ENCODE measurements around the gene FNTB.
A peak's percentile ranks its signal among the peaks of the same experiment; 100 is the strongest.

Gene FNTB

GRCh38 chr14:64971943-64972791, 14.5 kb upstream of the FNTB start, which contains the start of gene RAB15:
Gene RAB15, minus strand, starts transcription at chr14:64972336. Its CDS starts 260 bp downstream, at chr14:64972076.
- Mint-ChIP-seq H3K9me3 (no peaks in the 10 kb centered on the region), H3K4me1 (peaks cover 17% of the 10 kb centered on the region), H3K27me3 (no peaks in the 10 kb centered on the region), H3K36me3 (ENCODE audit: insufficient read depth) (peaks cover 6% of the 10 kb centered on the region), H3K4me3 (peak within 1 kb of the TSS; percentile 85), H3K27ac (ENCODE audit: low read depth) (peak within 1 kb of the TSS; percentile 71)
- ATAC-seq (replicated peaks; ENCODE audit: extremely low read depth, poor library complexity, severe bottlenecking) (peak; percentile 53), DNase-seq (ENCODE audit: low spot score in 2 of 2) (no peak)

GRCh38 chr14:64973026-64973442, 13.7 kb upstream of the FNTB start:
- DNase-seq (ENCODE audit: low spot score in 2 of 2) (no peak), ATAC-seq (replicated peaks; ENCODE audit: extremely low read depth, poor library complexity, severe bottlenecking) (no peak)
- peak overlapping the region; percentile 85 for H3K4me3 Mint-ChIP-seq
- no peaks in the 10 kb centered on the region for H3K27me3 Mint-ChIP-seq
- no peaks in the 10 kb centered on the region for H3K9me3 Mint-ChIP-seq
- peaks cover 14% of the 10 kb centered on the region for H3K4me1 Mint-ChIP-seq
- peak overlapping the region; percentile 71 for H3K27ac Mint-ChIP-seq (ENCODE audit: low read depth)
- peaks cover 6% of the 10 kb centered on the region for H3K36me3 Mint-ChIP-seq (ENCODE audit: insufficient read depth)

GRCh38 chr14:64973826-64974225, 12.9 kb upstream of the FNTB start:
- H3K27me3 Mint-ChIP-seq, result no peaks in the 10 kb centered on the region
- no peak for ATAC-seq (replicated peaks; ENCODE audit: extremely low read depth, poor library complexity, severe bottlenecking)
- no peaks in the 10 kb centered on the region for H3K9me3 Mint-ChIP-seq
- H3K4me1 Mint-ChIP-seq, result peaks cover 9% of the 10 kb centered on the region
- H3K36me3 Mint-ChIP-seq (ENCODE audit: insufficient read depth), result peaks cover 6% of the 10 kb centered on the region
- H3K4me3 Mint-ChIP-seq, result no peak overlapping the region
- H3K27ac Mint-ChIP-seq (ENCODE audit: low read depth), result no peak overlapping the region
- DNase-seq (ENCODE audit: low spot score in 2 of 2), result no peak

- H3K27ac Mint-ChIP-seq (ENCODE audit: low read depth), result no peak overlapping the region
- no peaks in the 10 kb centered on the region for H3K27me3 Mint-ChIP-seq
- ATAC-seq (replicated peaks; ENCODE audit: extremely low read depth, poor library complexity, severe bottlenecking) (no peak), DNase-seq (ENCODE audit: low spot score in 2 of 2) (no peak)
- H3K4me3 Mint-ChIP-seq, result no peak overlapping the region
- H3K4me1 Mint-ChIP-seq, result peaks cover 9% of the 10 kb centered on the region
- H3K9me3 Mint-ChIP-seq, result no peaks in the 10 kb centered on the region
- peaks cover 6% of the 10 kb centered on the region for H3K36me3 Mint-ChIP-seq (ENCODE audit: insufficient read depth)
Observed at GRCh38 chr14:64974563-64974962, 12.1 kb upstream of the FNTB start.

GRCh38 chr14:64979336-64980074, 7.2 kb upstream of the FNTB start:
- H3K36me3 Mint-ChIP-seq (ENCODE audit: insufficient read depth), result peaks cover 4% of the 10 kb centered on the region
- H3K27me3 Mint-ChIP-seq, result peaks cover 9% of the 10 kb centered on the region
- H3K4me1 Mint-ChIP-seq, result peaks cover 11% of the 10 kb centered on the region
- no peak overlapping the region for H3K4me3 Mint-ChIP-seq
- H3K27ac Mint-ChIP-seq (ENCODE audit: low read depth), result no peak overlapping the region
- ATAC-seq (replicated peaks; ENCODE audit: extremely low read depth, poor library complexity, severe bottlenecking), result no peak
- H3K9me3 Mint-ChIP-seq, result no peaks in the 10 kb centered on the region
- no peak for DNase-seq (ENCODE audit: low spot score in 2 of 2)

GRCh38 chr14:64983439-64984310, 3.0 kb upstream of the FNTB start:
- H3K4me3 Mint-ChIP-seq, result peak overlapping the region; percentile 36

GRCh38 chr14:64987438-64987767, 708 bp downstream of the FNTB start:
- peaks cover 7% of the 10 kb centered on the region for H3K27me3 Mint-ChIP-seq
- DNase-seq (ENCODE audit: low spot score in 2 of 2), result no peak
- ATAC-seq (replicated peaks; ENCODE audit: extremely low read depth, poor library complexity, severe bottlenecking), result no peak
- no peaks in the 10 kb centered on the region for H3K9me3 Mint-ChIP-seq
- H3K4me1 Mint-ChIP-seq, result peaks cover 40% of the 10 kb centered on the region
- H3K4me3 Mint-ChIP-seq, result peak overlapping the region; percentile 90
- H3K27ac Mint-ChIP-seq (ENCODE audit: low read depth), result peak overlapping the region; percentile 86
- peaks cover 4% of the 10 kb centered on the region for H3K36me3 Mint-ChIP-seq (ENCODE audit: insufficient read depth)

More at GRCh38 chr14:64983439-64984310, 3.0 kb upstream of the FNTB start:
- DNase-seq (ENCODE audit: low spot score in 2 of 2) (no peak), ATAC-seq (replicated peaks; ENCODE audit: extremely low read depth, poor library complexity, severe bottlenecking) (no peak)
- H3K27me3 Mint-ChIP-seq, result peaks cover 9% of the 10 kb centered on the region
- peaks cover 22% of the 10 kb centered on the region for H3K4me1 Mint-ChIP-seq
- H3K9me3 Mint-ChIP-seq, result no peaks in the 10 kb centered on the region
- peaks cover 5% of the 10 kb centered on the region for H3K36me3 Mint-ChIP-seq (ENCODE audit: insufficient read depth)
- H3K27ac Mint-ChIP-seq (ENCODE audit: low read depth), result no peak overlapping the region

GRCh38 chr14:64990296-64990695, 3.6 kb downstream of the FNTB start:
- Mint-ChIP-seq H3K36me3 (ENCODE audit: insufficient read depth) (peaks cover 4% of the 10 kb centered on the region), H3K27me3 (no peaks in the 10 kb centered on the region), H3K4me3 (peak overlapping the region; percentile 10), H3K4me1 (peaks cover 34% of the 10 kb centered on the region), H3K27ac (ENCODE audit: low read depth) (no peak overlapping the region), H3K9me3 (no peaks in the 10 kb centered on the region)
- no peak for DNase-seq (ENCODE audit: low spot score in 2 of 2)
- no peak for ATAC-seq (replicated peaks; ENCODE audit: extremely low read depth, poor library complexity, severe bottlenecking)

GRCh38 chr14:64990939-64991338, 4.2 kb downstream of the FNTB start:
- peak overlapping the region; percentile 10 for H3K4me3 Mint-ChIP-seq
- no peaks in the 10 kb centered on the region for H3K27me3 Mint-ChIP-seq
- H3K36me3 Mint-ChIP-seq (ENCODE audit: insufficient read depth), result peaks cover 4% of the 10 kb centered on the region
- DNase-seq (ENCODE audit: low spot score in 2 of 2) (no peak), ATAC-seq (replicated peaks; ENCODE audit: extremely low read depth, poor library complexity, severe bottlenecking) (no peak)
- H3K4me1 Mint-ChIP-seq, result peaks cover 32% of the 10 kb centered on the region
- H3K9me3 Mint-ChIP-seq, result no peaks in the 10 kb centered on the region
- H3K27ac Mint-ChIP-seq (ENCODE audit: low read depth), result no peak overlapping the region

GRCh38 chr14:64992328-64992885, 5.7 kb downstream of the FNTB start:
- H3K9me3 Mint-ChIP-seq, result no peaks in the 10 kb centered on the region
- H3K27ac Mint-ChIP-seq (ENCODE audit: low read depth), result no peak overlapping the region
- ATAC-seq (replicated peaks; ENCODE audit: extremely low read depth, poor library complexity, severe bottlenecking) (no peak), DNase-seq (ENCODE audit: low spot score in 2 of 2) (no peak)
- no peaks in the 10 kb centered on the region for H3K27me3 Mint-ChIP-seq
- peaks cover 26% of the 10 kb centered on the region for H3K4me1 Mint-ChIP-seq
- no peaks in the 10 kb centered on the region for H3K36me3 Mint-ChIP-seq (ENCODE audit: insufficient read depth)
- H3K4me3 Mint-ChIP-seq, result no peak overlapping the region

- Mint-ChIP-seq H3K36me3 (ENCODE audit: insufficient read depth) (no peaks in the 10 kb centered on the region), H3K4me3 (no peak overlapping the region), H3K27ac (ENCODE audit: low read depth) (no peak overlapping the region), H3K4me1 (peaks cover 30% of the 10 kb centered on the region), H3K27me3 (no peaks in the 10 kb centered on the region), H3K9me3 (no peaks in the 10 kb centered on the region)
- DNase-seq (ENCODE audit: low spot score in 2 of 2), result no peak
- ATAC-seq (replicated peaks; ENCODE audit: extremely low read depth, poor library complexity, severe bottlenecking), result no peak
Observed at GRCh38 chr14:64993266-64993930, 6.7 kb downstream of the FNTB start.

GRCh38 chr14:64994540-64994939, 7.8 kb downstream of the FNTB start:
- no peaks in the 10 kb centered on the region for H3K9me3 Mint-ChIP-seq
- no peak for DNase-seq (ENCODE audit: low spot score in 2 of 2)
- H3K4me1 Mint-ChIP-seq, result peaks cover 30% of the 10 kb centered on the region
- no peak for ATAC-seq (replicated peaks; ENCODE audit: extremely low read depth, poor library complexity, severe bottlenecking)
- H3K27ac Mint-ChIP-seq (ENCODE audit: low read depth), result no peak overlapping the region
- no peaks in the 10 kb centered on the region for H3K27me3 Mint-ChIP-seq
- no peak overlapping the region for H3K4me3 Mint-ChIP-seq
- no peaks in the 10 kb centered on the region for H3K36me3 Mint-ChIP-seq (ENCODE audit: insufficient read depth)

Data from central memory CD8-positive, alpha-beta T cell (primary cell).